ENCODE measurements around the gene SERPING1.

GRCh38 chr11:57663975-57664374 is 66.5 kb downstream of the SERPING1 start:
- TF ChIP-seq, protein P1, sequence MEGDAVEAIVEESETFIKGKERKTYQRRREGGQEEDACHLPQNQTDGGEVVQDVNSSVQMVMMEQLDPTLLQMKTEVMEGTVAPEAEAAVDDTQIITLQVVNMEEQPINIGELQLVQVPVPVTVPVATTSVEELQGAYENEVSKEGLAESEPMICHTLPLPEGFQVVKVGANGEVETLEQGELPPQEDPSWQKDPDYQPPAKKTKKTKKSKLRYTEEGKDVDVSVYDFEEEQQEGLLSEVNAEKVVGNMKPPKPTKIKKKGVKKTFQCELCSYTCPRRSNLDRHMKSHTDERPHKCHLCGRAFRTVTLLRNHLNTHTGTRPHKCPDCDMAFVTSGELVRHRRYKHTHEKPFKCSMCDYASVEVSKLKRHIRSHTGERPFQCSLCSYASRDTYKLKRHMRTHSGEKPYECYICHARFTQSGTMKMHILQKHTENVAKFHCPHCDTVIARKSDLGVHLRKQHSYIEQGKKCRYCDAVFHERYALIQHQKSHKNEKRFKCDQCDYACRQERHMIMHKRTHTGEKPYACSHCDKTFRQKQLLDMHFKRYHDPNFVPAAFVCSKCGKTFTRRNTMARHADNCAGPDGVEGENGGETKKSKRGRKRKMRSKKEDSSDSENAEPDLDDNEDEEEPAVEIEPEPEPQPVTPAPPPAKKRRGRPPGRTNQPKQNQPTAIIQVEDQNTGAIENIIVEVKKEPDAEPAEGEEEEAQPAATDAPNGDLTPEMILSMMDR (conservative IDR thresholded peaks at IDR 0.05), result no peak
- no peak for TF ChIP-seq ZFX (IDR thresholded peaks at IDR 0.05)
